AG09319 (cell line): ENCODE measurements around the gene USP46.

Source experiments
- DNase-seq: peaks from one replicate; pipeline ENCODE4 v3.0.0-alpha.2; 2010; ENCODE audit warnings: low read depth; ENCODE audit errors: extremely low read depth
- CTCF ChIP-seq: IDR thresholded peaks from 2 replicates; pipeline ENCODE4 v1.5.1; 2011; ENCODE audit warnings: low read depth, mild to moderate bottlenecking, inconsistent platforms, low read length, moderate library complexity

USP46 gene

GRCh38 chr4:52687696-52688095 lies 28.6 kb upstream of the USP46 start:
- no peak for DNase-seq
- no peak for TF ChIP-seq CTCF

GRCh38 chr4:52685316-52685715 lies 26.2 kb upstream of the USP46 start:
- no peak for TF ChIP-seq CTCF
- no peak for DNase-seq

- TF ChIP-seq CTCF = no peak
- no peak for DNase-seq
Observed at GRCh38 chr4:52684896-52685295, 25.8 kb upstream of the USP46 start.

- no peak for TF ChIP-seq CTCF
- no peak for DNase-seq
Observed at GRCh38 chr4:52680381-52680780, 21.3 kb upstream of the USP46 start.

- DNase-seq = no peak
- no peak for TF ChIP-seq CTCF
Observed at GRCh38 chr4:52676536-52676935, 17.4 kb upstream of the USP46 start.

GRCh38 chr4:52675111-52675510 lies 16.0 kb upstream of the USP46 start:
- DNase-seq = no peak
- no peak for TF ChIP-seq CTCF

GRCh38 chr4:52670739-52671138 lies 11.6 kb upstream of the USP46 start:
- TF ChIP-seq CTCF = no peak
- DNase-seq = no peak

- no peak for DNase-seq
- TF ChIP-seq CTCF = no peak
Observed at GRCh38 chr4:52670121-52670520, 11.0 kb upstream of the USP46 start.
